OCI-LY7 (cell line): ENCODE results near the gene PIAS4.

Experiments
- EZH2phosphoT487 ChIP-seq: fragments of 200-600 bp; sonication (generic); IDR thresholded peaks from 2 replicates; pipeline ENCODE4 v1.6.1; 2018; ENCODE audit warnings: low read depth, borderline replicate concordance, mild to moderate bottlenecking, mixed run types, antibody characterized with exemption, low read length, moderate library complexity, mixed read lengths
- TF ChIP-seq, protein P1 (sequence below): fragments of 200-600 bp; sonication (generic); conservative IDR thresholded peaks from 2 replicates; pipeline ENCODE4 v1.5.1; 2014; ENCODE audit warnings: mild to moderate bottlenecking, antibody characterized with exemption, low read length, moderate library complexity, mixed read lengths

DNA sequence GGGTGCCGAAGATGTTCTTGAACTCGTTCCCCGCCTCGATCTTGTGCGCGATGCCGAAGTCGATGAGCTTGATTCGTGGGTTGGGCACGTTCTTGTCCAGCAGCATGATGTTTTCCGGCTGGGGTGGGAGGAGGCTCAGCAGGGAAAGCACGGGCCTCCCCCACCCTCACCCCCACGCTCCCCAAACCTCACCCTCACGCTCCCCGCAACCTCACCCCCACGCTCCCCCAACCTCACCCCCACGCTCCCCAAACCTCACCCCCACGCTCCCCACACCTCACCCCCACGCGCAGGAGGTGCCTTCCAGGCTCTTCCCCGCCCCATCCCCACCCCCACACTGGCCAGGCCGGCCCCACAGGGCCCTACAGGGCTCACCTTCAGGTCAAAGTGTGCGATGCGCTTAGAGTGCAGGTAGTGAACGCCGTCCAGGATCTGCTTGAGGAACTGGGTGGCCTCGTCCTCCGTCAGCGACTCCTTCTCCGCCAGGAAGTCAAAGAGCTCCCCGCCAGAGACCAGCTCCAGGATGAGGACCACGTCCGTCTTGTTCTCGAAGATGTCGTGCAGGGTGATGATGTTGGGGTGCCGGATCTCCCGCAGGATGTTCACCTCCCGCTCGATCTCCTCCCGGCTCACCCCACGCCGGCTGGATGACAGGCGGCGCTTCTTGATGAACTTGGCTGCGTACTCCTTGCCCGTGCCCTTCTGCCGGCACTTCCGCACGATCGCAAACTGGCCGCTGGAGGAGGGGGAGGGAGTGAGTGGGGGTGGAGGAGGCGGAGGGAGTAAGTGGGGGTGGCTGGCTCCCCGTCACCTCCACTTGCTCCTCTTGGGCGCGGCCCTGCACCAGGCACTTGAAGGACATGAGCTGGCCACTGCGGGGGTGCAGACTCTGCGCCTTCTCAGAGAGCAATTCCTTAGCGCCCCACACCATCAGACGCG is 43.0 kb upstream of the PIAS4 start:
- TF ChIP-seq, protein P1, sequence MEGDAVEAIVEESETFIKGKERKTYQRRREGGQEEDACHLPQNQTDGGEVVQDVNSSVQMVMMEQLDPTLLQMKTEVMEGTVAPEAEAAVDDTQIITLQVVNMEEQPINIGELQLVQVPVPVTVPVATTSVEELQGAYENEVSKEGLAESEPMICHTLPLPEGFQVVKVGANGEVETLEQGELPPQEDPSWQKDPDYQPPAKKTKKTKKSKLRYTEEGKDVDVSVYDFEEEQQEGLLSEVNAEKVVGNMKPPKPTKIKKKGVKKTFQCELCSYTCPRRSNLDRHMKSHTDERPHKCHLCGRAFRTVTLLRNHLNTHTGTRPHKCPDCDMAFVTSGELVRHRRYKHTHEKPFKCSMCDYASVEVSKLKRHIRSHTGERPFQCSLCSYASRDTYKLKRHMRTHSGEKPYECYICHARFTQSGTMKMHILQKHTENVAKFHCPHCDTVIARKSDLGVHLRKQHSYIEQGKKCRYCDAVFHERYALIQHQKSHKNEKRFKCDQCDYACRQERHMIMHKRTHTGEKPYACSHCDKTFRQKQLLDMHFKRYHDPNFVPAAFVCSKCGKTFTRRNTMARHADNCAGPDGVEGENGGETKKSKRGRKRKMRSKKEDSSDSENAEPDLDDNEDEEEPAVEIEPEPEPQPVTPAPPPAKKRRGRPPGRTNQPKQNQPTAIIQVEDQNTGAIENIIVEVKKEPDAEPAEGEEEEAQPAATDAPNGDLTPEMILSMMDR, result no peak
- TF ChIP-seq EZH2phosphoT487, result no peak
